LNCAP (cell line): ENCODE measurements around the gene TMSB15C.

Experiments used
- TF ChIP-seq, protein P1 (sequence below): fragments of 450-650 bp; IDR thresholded peaks from 2 replicates; pipeline ENCODE4 v1.5.1; 2017; ENCODE audit warnings: mild to moderate bottlenecking

Gene TMSB15C

GRCh38 chrX:104084063-104084462 is 8.0 kb upstream of the TMSB15C start:
- TF ChIP-seq, protein P1, sequence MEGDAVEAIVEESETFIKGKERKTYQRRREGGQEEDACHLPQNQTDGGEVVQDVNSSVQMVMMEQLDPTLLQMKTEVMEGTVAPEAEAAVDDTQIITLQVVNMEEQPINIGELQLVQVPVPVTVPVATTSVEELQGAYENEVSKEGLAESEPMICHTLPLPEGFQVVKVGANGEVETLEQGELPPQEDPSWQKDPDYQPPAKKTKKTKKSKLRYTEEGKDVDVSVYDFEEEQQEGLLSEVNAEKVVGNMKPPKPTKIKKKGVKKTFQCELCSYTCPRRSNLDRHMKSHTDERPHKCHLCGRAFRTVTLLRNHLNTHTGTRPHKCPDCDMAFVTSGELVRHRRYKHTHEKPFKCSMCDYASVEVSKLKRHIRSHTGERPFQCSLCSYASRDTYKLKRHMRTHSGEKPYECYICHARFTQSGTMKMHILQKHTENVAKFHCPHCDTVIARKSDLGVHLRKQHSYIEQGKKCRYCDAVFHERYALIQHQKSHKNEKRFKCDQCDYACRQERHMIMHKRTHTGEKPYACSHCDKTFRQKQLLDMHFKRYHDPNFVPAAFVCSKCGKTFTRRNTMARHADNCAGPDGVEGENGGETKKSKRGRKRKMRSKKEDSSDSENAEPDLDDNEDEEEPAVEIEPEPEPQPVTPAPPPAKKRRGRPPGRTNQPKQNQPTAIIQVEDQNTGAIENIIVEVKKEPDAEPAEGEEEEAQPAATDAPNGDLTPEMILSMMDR: no peak

- TF ChIP-seq, protein P1: no peak
Observed at GRCh38 chrX:104047171-104047570, 28.9 kb downstream of the TMSB15C start.

GRCh38 chrX:104045642-104046041 is 30.4 kb downstream of the TMSB15C start:
- TF ChIP-seq, protein P1: no peak

- TF ChIP-seq, protein P1: no peak
Observed at GRCh38 chrX:104041003-104041402, 35.0 kb downstream of the TMSB15C start.

- TF ChIP-seq, protein P1: no peak
Observed at GRCh38 chrX:104039689-104040505, 36.1 kb downstream of the TMSB15C start, which contains the start of gene H2BW2. H2BW2 (plus strand) TSS chrX:104039956; CDS start chrX:104039995, 39 bp downstream.
